Vagina (tissue), 2 donors: ENCODE measurements around the gene DUS4L.

Experiments
- CTCF ChIP-seq, 3 experiments: fragments of 450-650 bp in 2 of 3; fragments of 200-600 bp in 1 of 3; sonication (generic) in 1 of 3; IDR thresholded peaks; one replicate each; pipeline ENCODE4 v1.5.1; 2017 to 2019; ENCODE audit warnings: antibody characterized with exemption in 3 of 3, mild to moderate bottlenecking in 2 of 3, moderate library complexity in 2 of 3
- POLR2A ChIP-seq, 2 donors: fragments of 450-650 bp; IDR thresholded peaks; one replicate each; pipeline ENCODE4 v1.6.1; 2017; ENCODE audit warnings: antibody characterized with exemption in 2 of 2, mild to moderate bottlenecking in 2 of 2, moderate library complexity in 2 of 2

GRCh38 chr7:107543338-107543993 is 20.3 kb upstream of the DUS4L start:
- no peak for TF ChIP-seq CTCF (IDR thresholded peaks at IDR 0.05)
- TF ChIP-seq POLR2A (IDR thresholded peaks at IDR 0.05) = no peak
